Measurements from ENCODE around the gene CHP1.

GRCh38 chr15:41309226-41309905 lies 78.3 kb downstream of the CHP1 start:
- TF ChIP-seq, protein P1, sequence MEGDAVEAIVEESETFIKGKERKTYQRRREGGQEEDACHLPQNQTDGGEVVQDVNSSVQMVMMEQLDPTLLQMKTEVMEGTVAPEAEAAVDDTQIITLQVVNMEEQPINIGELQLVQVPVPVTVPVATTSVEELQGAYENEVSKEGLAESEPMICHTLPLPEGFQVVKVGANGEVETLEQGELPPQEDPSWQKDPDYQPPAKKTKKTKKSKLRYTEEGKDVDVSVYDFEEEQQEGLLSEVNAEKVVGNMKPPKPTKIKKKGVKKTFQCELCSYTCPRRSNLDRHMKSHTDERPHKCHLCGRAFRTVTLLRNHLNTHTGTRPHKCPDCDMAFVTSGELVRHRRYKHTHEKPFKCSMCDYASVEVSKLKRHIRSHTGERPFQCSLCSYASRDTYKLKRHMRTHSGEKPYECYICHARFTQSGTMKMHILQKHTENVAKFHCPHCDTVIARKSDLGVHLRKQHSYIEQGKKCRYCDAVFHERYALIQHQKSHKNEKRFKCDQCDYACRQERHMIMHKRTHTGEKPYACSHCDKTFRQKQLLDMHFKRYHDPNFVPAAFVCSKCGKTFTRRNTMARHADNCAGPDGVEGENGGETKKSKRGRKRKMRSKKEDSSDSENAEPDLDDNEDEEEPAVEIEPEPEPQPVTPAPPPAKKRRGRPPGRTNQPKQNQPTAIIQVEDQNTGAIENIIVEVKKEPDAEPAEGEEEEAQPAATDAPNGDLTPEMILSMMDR (IDR thresholded peaks at IDR 0.05): no peak
- TF ChIP-seq EZH2 (IDR thresholded peaks at IDR 0.05): no peak
- no peak for TF ChIP-seq EZH2phosphoT487 (IDR thresholded peaks at IDR 0.05)

All from neural progenitor cell (in vitro differentiated cells).